Skeletal muscle tissue (tissue), 4 donors: ENCODE measurements around the gene CDH4. TPM values are rescaled to one million over a fixed set of nuclear protein-coding genes. Genes with fewer than 3 reads are reported as not detected.
"Not testable (repeated sequence)": the region's sequence is repeated elsewhere in the genome, so short reads cannot be mapped to it uniquely, and the experiment has no call there.

Experiments used
- H3K27ac ChIP-seq: one replicate; pipeline ENCODE4 v1.7.0; 2013; ENCODE audit warnings: mild to moderate bottlenecking, low read depth, low read length, inconsistent platforms
- H3K27me3 ChIP-seq, 3 donors: one replicate each; pipeline ENCODE4 v1.7.0; 2013; ENCODE audit warnings: low read length in 3 of 3; ENCODE audit not compliant: control insufficient read depth in 3 of 3, insufficient read depth in 3 of 3
- H3K36me3 ChIP-seq, 3 donors: one replicate each; pipeline ENCODE4 v1.7.0; 2013; ENCODE audit warnings: low read length in 3 of 3; ENCODE audit not compliant: control insufficient read depth in 3 of 3, insufficient read depth in 3 of 3
- H3K4me1 ChIP-seq, 3 donors: one replicate each; pipeline ENCODE4 v1.7.0; 2013; ENCODE audit warnings: low read length in 3 of 3, mild to moderate bottlenecking in 3 of 3; ENCODE audit not compliant: control insufficient read depth in 3 of 3, insufficient read depth in 3 of 3
- H3K4me3 ChIP-seq, 3 donors: one replicate each; pipeline ENCODE4 v1.7.0; 2013; ENCODE audit warnings: low read length in 3 of 3
- H3K9ac ChIP-seq, 3 donors: one replicate each; pipeline ENCODE4 v1.7.0; 2013; ENCODE audit warnings: low read length in 3 of 3, mild to moderate bottlenecking in 3 of 3, moderate library complexity in 2 of 3, low read depth in 1 of 3
- H3K9me3 ChIP-seq, 3 donors: one replicate each; pipeline ENCODE4 v1.7.0; 2013; ENCODE audit warnings: low read length in 3 of 3; ENCODE audit not compliant: control insufficient read depth in 3 of 3
- total RNA-seq: library from RNA; depleted of rRNA; stranded (reverse); fragments of >200 nt; gene quantifications from one replicate; pipeline ENCODE4 v1.2.3, GENCODE V29; 2014
- donor health status: Osteomylitis.

Gene CDH4
- total RNA-seq, 1 donor from 2014 or later, result 0.52 TPM

DNA sequence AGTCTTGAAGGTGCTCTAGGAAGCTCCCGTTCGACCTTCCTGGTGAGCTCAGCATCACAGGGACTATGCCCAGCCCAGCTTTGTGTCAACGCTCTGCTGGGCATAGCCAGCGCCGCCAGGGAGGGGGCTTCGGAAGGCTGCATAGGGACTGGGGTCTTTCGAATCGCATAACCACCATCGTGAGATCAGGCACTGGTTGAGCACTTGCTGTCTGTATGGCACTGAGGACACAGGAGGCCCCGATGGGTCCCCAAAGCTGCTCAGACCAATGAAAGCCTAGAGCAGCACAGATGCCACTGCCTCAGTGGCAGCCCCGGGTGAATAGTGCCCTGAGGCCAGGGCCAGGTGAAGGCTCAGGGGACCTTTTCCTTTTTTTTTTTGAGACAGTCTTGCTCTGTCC is 716.9 kb downstream of the CDH4 start:
- Histone ChIP-seq H3K27ac (no peak overlapping the region), H3K4me1 (no peaks in the 10 kb centered on the region), H3K9ac (no peak overlapping the region), H3K27me3 (peaks cover 13 to 16% (median 15%) of the 10 kb centered on the region in 3 donors), H3K4me3 (no peak overlapping the region), H3K36me3 (peaks cover 16 to 18% (median 18%) of the 10 kb centered on the region in 3 donors), H3K9me3 (no peaks in the 10 kb centered on the region)

GRCh38 chr20:61969806-61970205 is 717.7 kb downstream of the CDH4 start:
- H3K27ac ChIP-seq, result no peak overlapping the region
- H3K9ac ChIP-seq, result no peak overlapping the region
- no peak overlapping the region for H3K4me3 ChIP-seq
- peaks cover 11 to 14% (median 13%) of the 10 kb centered on the region in 3 donors for H3K27me3 ChIP-seq
- no peaks in the 10 kb centered on the region for H3K9me3 ChIP-seq
- peaks cover 20 to 24% (median 23%) of the 10 kb centered on the region in 3 donors for H3K36me3 ChIP-seq
- H3K4me1 ChIP-seq, result no peaks in the 10 kb centered on the region

DNA sequence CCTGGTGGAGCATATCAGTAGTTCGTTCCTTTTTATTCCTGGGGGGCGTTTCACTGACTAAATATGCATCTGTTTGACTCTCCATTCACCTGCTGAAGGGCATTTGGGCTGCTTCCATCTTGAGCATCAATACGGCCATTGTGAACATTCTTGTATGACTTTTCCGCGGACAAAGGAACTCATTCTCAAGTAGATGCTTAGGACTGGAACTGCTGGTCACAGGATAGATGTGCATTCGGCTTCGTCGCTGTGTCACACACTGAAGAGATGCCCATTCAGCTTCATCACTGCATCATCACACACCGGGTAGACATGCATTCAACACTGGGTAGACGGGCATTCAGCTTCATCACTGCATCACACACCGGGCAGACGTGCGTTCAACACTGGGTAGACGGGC is 718.3 kb downstream of the CDH4 start:
- Histone ChIP-seq H3K4me1 (no peaks in the 10 kb centered on the region), H3K36me3 (peaks cover 20 to 24% (median 23%) of the 10 kb centered on the region in 3 donors), H3K9me3 (no peaks in the 10 kb centered on the region), H3K27me3 (peaks cover 5 to 13% (median 8%) of the 10 kb centered on the region in 3 donors), H3K27ac (no peak overlapping the region), H3K4me3 (no peak overlapping the region), H3K9ac (no peak overlapping the region)

DNA sequence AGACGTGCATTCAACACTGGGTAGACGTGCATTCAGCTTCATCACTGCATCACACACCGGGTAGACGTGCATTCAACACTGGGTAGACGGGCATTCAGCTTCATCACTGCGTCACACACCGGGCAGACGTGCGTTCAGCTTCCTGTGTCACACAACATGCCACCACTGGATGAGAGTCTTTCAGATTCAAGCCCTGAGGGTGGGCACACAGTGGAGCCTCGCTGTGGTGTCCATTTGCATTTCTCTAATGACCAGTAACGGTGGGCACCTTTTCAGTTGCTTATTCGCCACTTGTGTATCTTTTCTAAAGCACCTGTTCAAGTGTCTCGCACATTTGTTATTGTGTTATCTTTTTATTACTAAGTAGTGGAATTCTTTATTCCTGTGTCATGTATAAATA is 719.5 kb downstream of the CDH4 start:
- not testable (repeated sequence) for H3K9ac ChIP-seq, H3K9me3 ChIP-seq, H3K4me3 ChIP-seq, H3K4me1 ChIP-seq, H3K27ac ChIP-seq
- H3K36me3 ChIP-seq, result peaks cover 20 to 29% (median 27%) of the 10 kb centered on the region in 3 donors
- H3K27me3 ChIP-seq, result peaks cover 0 to 10% (median 0%) of the 10 kb centered on the region in 3 donors

DNA sequence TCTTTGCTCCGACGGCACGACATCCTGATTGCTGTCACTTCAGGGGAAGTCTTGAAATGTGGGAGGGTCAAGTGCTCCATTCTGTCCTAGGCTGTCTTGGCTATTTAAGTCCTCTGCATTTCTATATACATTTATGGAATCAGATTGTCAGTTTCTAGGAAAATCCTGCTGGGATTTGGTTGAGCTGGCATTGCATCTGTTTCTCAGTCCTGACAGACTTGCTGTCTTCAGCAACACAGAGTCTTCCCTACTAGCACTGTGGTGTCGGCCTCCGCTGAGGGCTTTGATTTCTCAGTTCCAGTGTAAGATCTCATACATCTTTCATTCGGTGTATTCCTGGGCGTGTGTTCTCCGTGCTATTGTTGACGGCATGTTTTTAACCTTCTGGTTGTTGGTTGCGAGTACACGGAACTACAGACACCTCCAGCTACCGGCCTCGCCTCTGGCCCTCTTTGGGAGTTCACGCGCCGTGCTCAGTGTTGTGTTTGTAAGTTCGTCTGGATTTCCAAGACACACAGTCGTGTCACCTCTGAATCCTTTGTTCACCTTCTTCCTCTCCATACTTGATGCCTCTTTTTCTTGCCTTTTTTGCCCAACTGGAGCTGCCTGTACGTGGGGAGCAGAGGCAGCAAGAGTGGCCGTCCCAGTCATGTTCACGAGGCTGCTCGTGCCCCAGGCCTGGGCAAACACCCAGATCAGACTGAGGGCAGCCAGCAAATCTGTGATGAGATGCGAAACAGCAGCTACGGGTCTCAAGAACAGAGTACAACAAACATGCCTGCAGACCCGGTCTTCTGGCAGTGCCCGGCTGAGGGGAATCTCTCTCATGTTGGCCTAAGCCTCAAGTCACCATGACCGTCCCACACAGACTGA is 720.8 kb downstream of the CDH4 start:
- Histone ChIP-seq H3K4me3 (no peak overlapping the region), H3K27ac (no peak overlapping the region), H3K27me3 (peaks cover 0 to 6% (median 0%) of the 10 kb centered on the region in 3 donors), H3K9me3 (no peaks in the 10 kb centered on the region), H3K9ac (no peak overlapping the region), H3K36me3 (peaks cover 20 to 32% (median 27%) of the 10 kb centered on the region in 3 donors), H3K4me1 (no peaks in the 10 kb centered on the region)

GRCh38 chr20:61973515-61974356 is 721.7 kb downstream of the CDH4 start:
- no peak overlapping the region for H3K27ac ChIP-seq
- no peak overlapping the region for H3K4me3 ChIP-seq
- peaks cover 20 to 32% (median 27%) of the 10 kb centered on the region in 3 donors for H3K36me3 ChIP-seq
- H3K9me3 ChIP-seq, result no peaks in the 10 kb centered on the region
- H3K4me1 ChIP-seq, result no peaks in the 10 kb centered on the region
- H3K27me3 ChIP-seq, result no peaks in the 10 kb centered on the region
- no peak overlapping the region for H3K9ac ChIP-seq

DNA sequence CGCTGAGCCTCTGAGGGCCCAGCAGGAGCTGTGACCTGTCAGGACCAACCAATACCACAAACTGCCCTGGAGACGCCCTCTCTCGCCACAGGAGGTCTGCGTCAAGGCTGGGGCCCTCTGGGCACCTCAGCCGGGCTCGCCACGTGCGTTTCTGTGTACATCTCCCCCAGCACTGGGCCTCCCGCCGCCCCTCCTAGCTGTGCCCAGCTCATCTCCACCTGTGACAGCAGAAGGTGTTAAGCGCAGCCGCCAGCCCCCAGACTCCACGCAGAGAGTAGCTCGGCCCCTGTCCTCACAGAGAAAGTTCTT is 722.2 kb downstream of the CDH4 start:
- H3K27me3 ChIP-seq, result no peaks in the 10 kb centered on the region
- H3K4me3 ChIP-seq, result no peak overlapping the region
- no peaks in the 10 kb centered on the region for H3K9me3 ChIP-seq
- no peak overlapping the region for H3K9ac ChIP-seq
- H3K36me3 ChIP-seq, result peaks cover 20 to 32% (median 27%) of the 10 kb centered on the region in 3 donors
- no peak overlapping the region for H3K27ac ChIP-seq
- H3K4me1 ChIP-seq, result no peaks in the 10 kb centered on the region

- H3K27me3 ChIP-seq, result no peaks in the 10 kb centered on the region
- peaks cover 20 to 32% (median 27%) of the 10 kb centered on the region in 3 donors for H3K36me3 ChIP-seq
- H3K9me3 ChIP-seq, result no peaks in the 10 kb centered on the region
- no peak overlapping the region for H3K9ac ChIP-seq
- no peak overlapping the region for H3K4me3 ChIP-seq
- no peaks in the 10 kb centered on the region for H3K4me1 ChIP-seq
- no peak overlapping the region for H3K27ac ChIP-seq
Measured at GRCh38 chr20:61975407-61976129, 723.5 kb downstream of the CDH4 start.

DNA sequence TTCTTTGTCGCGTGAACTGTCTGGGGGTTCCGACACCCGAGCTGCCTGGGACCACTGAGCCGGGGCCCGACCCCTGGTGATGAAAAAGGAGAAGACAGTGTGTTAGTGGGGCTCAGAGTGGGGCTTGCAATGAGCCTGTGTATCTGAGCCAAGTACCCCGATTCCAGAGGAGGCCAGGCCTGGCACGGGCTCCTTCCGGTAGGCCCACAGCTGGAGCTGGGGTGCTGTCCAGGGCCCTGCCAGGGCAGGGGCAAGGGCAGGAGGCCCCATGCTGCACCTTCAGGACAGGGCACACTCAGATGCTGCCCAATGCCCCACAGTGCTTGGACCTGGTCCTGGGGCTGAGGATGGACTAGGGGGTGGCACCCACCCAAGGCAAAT is 724.2 kb downstream of the CDH4 start:
- H3K4me1 ChIP-seq, result no peaks in the 10 kb centered on the region
- peaks cover 22 to 32% (median 27%) of the 10 kb centered on the region in 3 donors for H3K36me3 ChIP-seq
- no peak overlapping the region for H3K4me3 ChIP-seq
- no peaks in the 10 kb centered on the region for H3K27me3 ChIP-seq
- no peak overlapping the region for H3K27ac ChIP-seq
- H3K9ac ChIP-seq, result no peak overlapping the region
- H3K9me3 ChIP-seq, result no peaks in the 10 kb centered on the region
